Mucosa of rectum (tissue), 2 donors: ENCODE measurements around the gene TMEM270.

Experiments
- H3K27ac ChIP-seq, 2 donors: one replicate each; pipeline ENCODE4 v1.7.0; 2013; ENCODE audit warnings: inconsistent platforms in 2 of 2, low read depth in 2 of 2, low read length in 2 of 2
- H3K27me3 ChIP-seq, 2 donors: one replicate each; pipeline ENCODE4 v1.7.0; 2013; ENCODE audit warnings: low read length in 2 of 2; ENCODE audit not compliant: control insufficient read depth in 2 of 2, insufficient read depth in 2 of 2
- H3K36me3 ChIP-seq, 2 donors: one replicate each; pipeline ENCODE4 v1.7.0; 2013; ENCODE audit warnings: low read length in 2 of 2; ENCODE audit not compliant: control insufficient read depth in 2 of 2, insufficient read depth in 2 of 2
- H3K4me1 ChIP-seq, 2 donors: one replicate each; pipeline ENCODE4 v1.7.0; 2013; ENCODE audit warnings: low read length in 2 of 2, mild to moderate bottlenecking in 1 of 2; ENCODE audit not compliant: control insufficient read depth in 2 of 2, insufficient read depth in 2 of 2
- H3K4me3 ChIP-seq, 2 donors: one replicate each; pipeline ENCODE4 v1.7.0; 2013; ENCODE audit warnings: low read length in 2 of 2
- H3K9ac ChIP-seq, 2 donors: one replicate each; pipeline ENCODE4 v1.7.0; 2013; ENCODE audit warnings: low read length in 2 of 2, low read depth in 1 of 2, mild to moderate bottlenecking in 1 of 2
- H3K9me3 ChIP-seq, 2 donors: one replicate each; pipeline ENCODE4 v1.7.0; 2013; ENCODE audit warnings: low read length in 2 of 2; ENCODE audit not compliant: control insufficient read depth in 2 of 2
- donor health status: healthy.
- donor health status: Normal muscosa, but diverticular disease.

TMEM270 gene

GRCh38 chr7:73885975-73886798, 25.2 kb downstream of the TMEM270 start:
- Histone ChIP-seq H3K27ac (peak overlapping the region in 1 of 2 donors; percentile 15), H3K4me1 (peaks cover 3 to 7% of the 10 kb centered on the region in 2 donors), H3K36me3 (no peaks in the 10 kb centered on the region), H3K4me3 (no peak overlapping the region), H3K27me3 (no peaks in the 10 kb centered on the region), H3K9me3 (no peaks in the 10 kb centered on the region), H3K9ac (no peak overlapping the region)

GRCh38 chr7:73887762-73888161, 26.8 kb downstream of the TMEM270 start:
- no peaks in the 10 kb centered on the region for H3K27me3 ChIP-seq
- H3K36me3 ChIP-seq: no peaks in the 10 kb centered on the region
- no peak overlapping the region for H3K9ac ChIP-seq
- no peaks in the 10 kb centered on the region for H3K9me3 ChIP-seq
- peaks cover 0 to 3% of the 10 kb centered on the region in 2 donors for H3K4me1 ChIP-seq
- H3K27ac ChIP-seq: no peak overlapping the region
- H3K4me3 ChIP-seq: no peak overlapping the region

GRCh38 chr7:73888959-73889358, 28.0 kb downstream of the TMEM270 start:
- H3K36me3 ChIP-seq: no peaks in the 10 kb centered on the region
- no peak overlapping the region for H3K4me3 ChIP-seq
- H3K9ac ChIP-seq: no peak overlapping the region
- H3K27ac ChIP-seq: no peak overlapping the region
- no peaks in the 10 kb centered on the region for H3K9me3 ChIP-seq
- H3K4me1 ChIP-seq: peaks cover 0 to 3% of the 10 kb centered on the region in 2 donors
- peaks cover 0 to 4% of the 10 kb centered on the region in 2 donors for H3K27me3 ChIP-seq

GRCh38 chr7:73890555-73891147, 29.7 kb downstream of the TMEM270 start:
- Histone ChIP-seq H3K27ac (no peak overlapping the region), H3K36me3 (no peaks in the 10 kb centered on the region), H3K4me1 (peaks cover 3 to 4% of the 10 kb centered on the region in 2 donors), H3K4me3 (no peak overlapping the region), H3K27me3 (peaks cover 0 to 4% of the 10 kb centered on the region in 2 donors), H3K9me3 (no peaks in the 10 kb centered on the region), H3K9ac (no peak overlapping the region)

- H3K27me3 ChIP-seq: peaks cover 0 to 4% of the 10 kb centered on the region in 2 donors
- H3K9me3 ChIP-seq: no peaks in the 10 kb centered on the region
- no peak overlapping the region for H3K9ac ChIP-seq
- H3K4me3 ChIP-seq: no peak overlapping the region
- no peak overlapping the region for H3K27ac ChIP-seq
- peaks cover 3 to 4% of the 10 kb centered on the region in 2 donors for H3K4me1 ChIP-seq
- no peaks in the 10 kb centered on the region for H3K36me3 ChIP-seq
Measured at GRCh38 chr7:73891178-73891885, 30.4 kb downstream of the TMEM270 start.

GRCh38 chr7:73892003-73892999, 31.3 kb downstream of the TMEM270 start:
- peaks cover 0 to 4% of the 10 kb centered on the region in 2 donors for H3K4me1 ChIP-seq
- no peak overlapping the region for H3K27ac ChIP-seq
- H3K36me3 ChIP-seq: no peaks in the 10 kb centered on the region
- no peak overlapping the region for H3K9ac ChIP-seq
- no peaks in the 10 kb centered on the region for H3K9me3 ChIP-seq
- H3K4me3 ChIP-seq: no peak overlapping the region
- peaks cover 0 to 4% of the 10 kb centered on the region in 2 donors for H3K27me3 ChIP-seq

GRCh38 chr7:73893342-73894101, 32.6 kb downstream of the TMEM270 start:
- Histone ChIP-seq H3K27ac (no peak overlapping the region), H3K4me1 (peaks cover 0 to 4% of the 10 kb centered on the region in 2 donors), H3K4me3 (no peak overlapping the region), H3K36me3 (no peaks in the 10 kb centered on the region), H3K27me3 (peaks cover 0 to 4% of the 10 kb centered on the region in 2 donors), H3K9ac (no peak overlapping the region), H3K9me3 (no peaks in the 10 kb centered on the region)

GRCh38 chr7:73894166-73894565, 33.2 kb downstream of the TMEM270 start:
- Histone ChIP-seq H3K36me3 (no peaks in the 10 kb centered on the region), H3K4me1 (peaks cover 0 to 4% of the 10 kb centered on the region in 2 donors), H3K4me3 (no peak overlapping the region), H3K27ac (peak overlapping the region in 1 of 2 donors; percentile 41), H3K9ac (no peak overlapping the region), H3K27me3 (peaks cover 0 to 4% of the 10 kb centered on the region in 2 donors), H3K9me3 (no peaks in the 10 kb centered on the region)
